ENCODE measurements around the gene ARSA. TPM values are rescaled to one million over a fixed set of nuclear protein-coding genes. Genes with fewer than 3 reads are reported as not detected.

Gene ARSA
- polyA plus RNA-seq, 3 donors = 11.9 to 85.2 (median 12.1) TPM

- no peak overlapping the region for H3K4me3 Mint-ChIP-seq
- peaks cover 23% of the 10 kb centered on the region for H3K4me1 Mint-ChIP-seq
- no peaks in the 10 kb centered on the region for H3K79me2 ChIP-seq (ENCODE audit: insufficient read depth, low read length)
- WGBS (ENCODE audit: insufficient coverage) = 98% methylated on average over 6 of the region's 8 CpGs
- H3K27me3 Mint-ChIP-seq (ENCODE audit: low read depth in 3 of 3) = peaks cover 0 to 11% (median 8%) of the 10 kb centered on the region in 3 donors
- H3K4me2 ChIP-seq (replicated peaks; ENCODE audit: extremely low read depth, low read length, poor library complexity, severe bottlenecking) = no peak overlapping the region
- no peaks in the 10 kb centered on the region for H3K9me3 Mint-ChIP-seq
- H3K27me3 ChIP-seq (ENCODE audit: control insufficient read depth in 2 of 2, insufficient read depth in 2 of 2, low read length in 2 of 2) = no peaks in the 10 kb centered on the region
- H3K4me1 ChIP-seq (ENCODE audit: control insufficient read depth in 1 of 2, insufficient read depth in 2 of 2, low read length in 2 of 2) = peaks cover 11 to 20% of the 10 kb centered on the region in 2 donors
- no peak overlapping the region for H3K9ac ChIP-seq (ENCODE audit: insufficient read depth, low read length, poor library complexity, severe bottlenecking)
- H3K36me3 ChIP-seq (replicated peaks in 1 of 2; ENCODE audit: control insufficient read depth in 1 of 2, insufficient read depth in 2 of 2, low read length in 2 of 2) = peaks cover 12 to 67% of the 10 kb centered on the region in 2 donors
- no peak overlapping the region for H2AFZ ChIP-seq (ENCODE audit: insufficient read depth, low read depth, low read length, poor library complexity, severe bottlenecking)
- no peaks in the 10 kb centered on the region for H3K9me3 ChIP-seq (replicated peaks in 1 of 2; ENCODE audit: control insufficient read depth in 1 of 2, insufficient read depth in 1 of 2, low read length in 2 of 2)
- peak overlapping the region in 2 of 7 donors; percentile 28 to 73 for H3K27ac Mint-ChIP-seq
- no peak for DNase-seq
- intact Hi-C loops (cut with micrococcal nuclease) = loop anchor here in 1 of 2 donors (5.0 kb wide), 1 partner anchor 63 kb away; no protein-coding TSS in a partner anchor
- H3K36me3 Mint-ChIP-seq = peaks cover 48 to 74% of the 10 kb centered on the region in 2 donors
- no peak for TF ChIP-seq CTCF (IDR thresholded peaks at IDR 0.05)
- H4K20me1 ChIP-seq (ENCODE audit: insufficient read depth, low read length) = peaks cover 21% of the 10 kb centered on the region
- H3K27ac ChIP-seq (ENCODE audit: low read depth in 1 of 2, low read length in 2 of 2) = no peak overlapping the region
- no peak overlapping the region for H3K4me3 ChIP-seq (replicated peaks in 1 of 3; ENCODE audit: low read depth in 2 of 3, low read length in 3 of 3)
Measured at GRCh38 chr22:50575426-50575941, 52.5 kb downstream of the ARSA start.

Small RNA genes within 50 kb of the gene (small RNA-seq; reads per million reads assigned to genes)
- not detected for gene RF00019 (ENCODE audit: insufficient read length, low read depth)

Other genes starting within 250 kb of the ARSA start
- gene SBF1, start 153.1 kb downstream of the ARSA start, polyA plus RNA-seq = 10 to 100 TPM in 1 of 3 donors, 1 to 10 TPM in 2; 4.0 to 45.9 (median 6.2) TPM
- gene ADM2, start 146.6 kb downstream of the ARSA start, polyA plus RNA-seq = under 1 TPM in 1 of 3 donors, not detected in 2; 0.05 TPM
- not detected for gene MIOX, start 141.3 kb downstream of the ARSA start, polyA plus RNA-seq
- 100 to 1,000 TPM in 1 of 3 donors, 10 to 100 TPM in 2; 15.0 to 145 (median 16.6) TPM for gene LMF2, start 120.5 kb downstream of the ARSA start, polyA plus RNA-seq
- 10 to 100 TPM; 12.5 to 23.6 (median 18.1) TPM for gene NCAPH2, start 119.9 kb downstream of the ARSA start, polyA plus RNA-seq
- gene SCO2, start 102.6 kb downstream of the ARSA start, polyA plus RNA-seq = 100 to 1,000 TPM in 1 of 3 donors, 10 to 100 TPM in 2; 39.5 to 101 (median 69.6) TPM
- 100 to 1,000 TPM; 787 to 994 (median 955) TPM for gene TYMP, start 98.1 kb downstream of the ARSA start, polyA plus RNA-seq
- gene KLHDC7B, start 82.3 kb downstream of the ARSA start, polyA plus RNA-seq = 1 to 10 TPM in 2 of 3 donors, under 1 TPM in 1; 0.88 to 4.3 (median 1.4) TPM
- 1 to 10 TPM in 2 of 3 donors, not detected in 1; 1.9 to 3.1 TPM for gene SYCE3, start 65.2 kb downstream of the ARSA start, polyA plus RNA-seq
- gene CPT1B, start 49.7 kb downstream of the ARSA start, polyA plus RNA-seq = 10 to 100 TPM in 1 of 3 donors, under 1 TPM in 1, not detected in 1; 0.18 to 66.9 TPM
- 100 to 1,000 TPM in 1 of 3 donors, 10 to 100 TPM in 2; 29.1 to 286 (median 31.3) TPM for gene CHKB, start 45.3 kb downstream of the ARSA start, polyA plus RNA-seq
- under 1 TPM in 1 of 3 donors, not detected in 2; 0.17 TPM for gene MAPK8IP2, start 27.4 kb downstream of the ARSA start, polyA plus RNA-seq
- not detected for gene SHANK3, start 44.7 kb upstream of the ARSA start, polyA plus RNA-seq
- gene ACR, start 110.1 kb upstream of the ARSA start, polyA plus RNA-seq = not detected
- 10 to 100 TPM in 2 of 3 donors, 1 to 10 TPM in 1; 8.8 to 48.8 (median 11.7) TPM for gene RABL2B, start 155.5 kb upstream of the ARSA start, polyA plus RNA-seq

Data from CD14-positive monocyte (primary cell).